ENCODE measurements around the gene MEF2B.

The MEF2B gene

DNA sequence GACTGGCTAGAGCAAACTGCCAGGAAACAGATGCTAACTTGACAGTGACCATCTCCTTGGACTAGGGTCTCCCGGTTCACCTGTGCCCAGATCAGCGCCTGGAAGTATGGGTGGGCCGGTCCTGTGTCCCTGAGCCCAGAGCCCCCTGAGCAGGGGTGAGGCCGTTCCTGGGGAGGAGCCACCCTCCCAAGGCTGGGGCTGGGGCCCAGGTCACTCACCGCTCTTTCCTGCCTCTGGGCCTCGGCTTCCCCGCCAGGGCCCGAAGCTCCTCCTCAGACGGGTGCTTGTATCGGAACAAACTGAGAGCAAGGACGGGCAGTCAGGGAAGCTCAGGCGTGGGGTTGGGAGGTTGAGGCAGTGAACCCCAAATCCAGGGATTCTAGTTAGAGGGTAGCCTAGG, 37.2 kb downstream of the MEF2B start:
- in situ Hi-C loops (cut with MboI; ENCODE audit: low pct_unique_long_range_greater_than_20kb, low sequenced_read_pairs, unreplicated experiment) = loop anchor here (10.0 kb wide), 1 partner anchor 78 kb away; no protein-coding TSS in a partner anchor
- TF ChIP-seq, protein P1, sequence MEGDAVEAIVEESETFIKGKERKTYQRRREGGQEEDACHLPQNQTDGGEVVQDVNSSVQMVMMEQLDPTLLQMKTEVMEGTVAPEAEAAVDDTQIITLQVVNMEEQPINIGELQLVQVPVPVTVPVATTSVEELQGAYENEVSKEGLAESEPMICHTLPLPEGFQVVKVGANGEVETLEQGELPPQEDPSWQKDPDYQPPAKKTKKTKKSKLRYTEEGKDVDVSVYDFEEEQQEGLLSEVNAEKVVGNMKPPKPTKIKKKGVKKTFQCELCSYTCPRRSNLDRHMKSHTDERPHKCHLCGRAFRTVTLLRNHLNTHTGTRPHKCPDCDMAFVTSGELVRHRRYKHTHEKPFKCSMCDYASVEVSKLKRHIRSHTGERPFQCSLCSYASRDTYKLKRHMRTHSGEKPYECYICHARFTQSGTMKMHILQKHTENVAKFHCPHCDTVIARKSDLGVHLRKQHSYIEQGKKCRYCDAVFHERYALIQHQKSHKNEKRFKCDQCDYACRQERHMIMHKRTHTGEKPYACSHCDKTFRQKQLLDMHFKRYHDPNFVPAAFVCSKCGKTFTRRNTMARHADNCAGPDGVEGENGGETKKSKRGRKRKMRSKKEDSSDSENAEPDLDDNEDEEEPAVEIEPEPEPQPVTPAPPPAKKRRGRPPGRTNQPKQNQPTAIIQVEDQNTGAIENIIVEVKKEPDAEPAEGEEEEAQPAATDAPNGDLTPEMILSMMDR (IDR thresholded peaks at IDR 0.05; ENCODE audit: extremely low read depth, insufficient read depth, missing control alignments) = no peak

DNA sequence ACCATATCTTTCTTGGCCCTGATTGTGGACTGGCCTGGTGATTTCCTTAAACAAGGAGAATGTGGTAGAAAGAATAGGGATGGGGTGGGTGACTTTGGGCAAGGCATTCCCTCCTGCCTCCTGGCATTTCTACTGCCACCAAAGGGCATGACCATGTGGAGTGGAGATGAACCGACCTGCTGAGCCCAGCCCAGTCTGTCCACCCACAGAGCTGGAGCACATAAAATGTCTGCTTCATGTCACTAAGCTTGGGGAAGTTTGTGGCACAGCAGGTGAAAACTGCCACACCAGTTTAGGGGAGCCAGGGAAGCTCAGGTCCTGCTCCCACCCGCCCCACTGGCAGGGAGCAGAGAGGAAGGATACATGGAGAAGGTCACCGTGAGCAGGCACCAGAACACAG, 38.1 kb downstream of the MEF2B start:
- TF ChIP-seq, protein P1 (IDR thresholded peaks at IDR 0.05; ENCODE audit: extremely low read depth, insufficient read depth, missing control alignments) = no peak
- in situ Hi-C loops (cut with MboI; ENCODE audit: low pct_unique_long_range_greater_than_20kb, low sequenced_read_pairs, unreplicated experiment) = loop anchor here (10.0 kb wide), 1 partner anchor 77 kb away; no protein-coding TSS in a partner anchor
- no peak for DNase-seq (ENCODE audit: low spot score)

More for the DNA sequence above, 37.2 kb downstream of the MEF2B start:
- no peak for DNase-seq (ENCODE audit: low spot score)

GRCh38 chr19:19126102-19126501, 44.0 kb downstream of the MEF2B start:
- in situ Hi-C loops (cut with MboI; ENCODE audit: low pct_unique_long_range_greater_than_20kb, low sequenced_read_pairs, unreplicated experiment) = no loop called here
- TF ChIP-seq, protein P1 (IDR thresholded peaks at IDR 0.05; ENCODE audit: extremely low read depth, insufficient read depth, missing control alignments) = no peak
- DNase-seq (ENCODE audit: low spot score) = no peak

GRCh38 chr19:19123386-19123785, 46.7 kb downstream of the MEF2B start:
- in situ Hi-C loops (cut with MboI; ENCODE audit: low pct_unique_long_range_greater_than_20kb, low sequenced_read_pairs, unreplicated experiment) = no loop called here
- TF ChIP-seq, protein P1 (IDR thresholded peaks at IDR 0.05; ENCODE audit: extremely low read depth, insufficient read depth, missing control alignments) = no peak
- DNase-seq (ENCODE audit: low spot score) = no peak

DNA sequence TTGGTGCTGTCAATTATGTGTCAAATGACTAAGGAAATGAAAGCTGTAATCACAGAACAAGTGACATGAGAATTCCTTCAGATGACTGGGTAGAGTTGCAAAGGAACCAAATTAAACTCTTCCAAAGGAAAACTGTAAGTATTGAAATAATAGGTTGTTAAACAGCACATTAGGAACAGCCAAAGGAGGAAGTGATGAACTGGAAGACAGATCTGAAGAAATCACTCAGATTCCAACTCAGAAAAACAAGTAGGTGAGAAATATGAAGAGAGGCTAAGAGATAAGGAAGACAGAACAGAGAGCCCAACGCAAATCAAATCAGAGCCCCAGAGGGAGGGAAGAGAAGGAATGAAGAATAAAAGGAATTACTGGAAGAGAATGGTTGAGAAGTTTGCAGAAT, 47.2 kb downstream of the MEF2B start:
- in situ Hi-C loops (cut with MboI; ENCODE audit: low pct_unique_long_range_greater_than_20kb, low sequenced_read_pairs, unreplicated experiment) = no loop called here
- no peak for DNase-seq (ENCODE audit: low spot score)
- TF ChIP-seq, protein P1 (IDR thresholded peaks at IDR 0.05; ENCODE audit: extremely low read depth, insufficient read depth, missing control alignments) = no peak

DNA sequence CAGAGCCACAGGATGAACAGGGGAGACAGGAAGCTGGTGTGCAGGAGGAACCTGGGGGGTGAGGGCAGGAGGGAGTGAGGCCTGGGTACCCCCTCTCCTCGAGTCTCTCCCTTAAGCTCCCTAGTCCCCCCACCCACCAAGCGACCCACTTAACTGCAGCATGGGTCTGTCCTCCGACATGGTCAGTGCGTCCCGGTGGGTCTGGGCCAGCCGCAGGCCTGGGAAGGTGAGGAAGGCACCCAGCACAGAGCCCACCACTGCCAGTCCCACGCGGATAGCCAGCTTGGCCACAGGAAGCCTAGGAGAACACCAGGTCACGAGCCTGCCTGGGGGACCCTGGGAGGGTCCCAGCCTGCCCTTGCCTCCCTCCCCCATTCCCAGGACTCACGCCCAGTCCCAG, 48.7 kb downstream of the MEF2B start:
- DNase-seq (ENCODE audit: low spot score) = no peak
- TF ChIP-seq, protein P1 (IDR thresholded peaks at IDR 0.05; ENCODE audit: extremely low read depth, insufficient read depth, missing control alignments) = no peak
- in situ Hi-C loops (cut with MboI; ENCODE audit: low pct_unique_long_range_greater_than_20kb, low sequenced_read_pairs, unreplicated experiment) = no loop called here

Measured in GM13977 (cell line).